Measurements from ENCODE around the gene MISP3. TPM values are rescaled to one million over a fixed set of nuclear protein-coding genes. Genes with fewer than 3 reads are reported as not detected.
A peak's percentile ranks its signal among the peaks of the same experiment; 100 is the strongest.

The MISP3 gene
- total and polyA plus RNA-seq, 2 of the 8 experiments (the other 6 are each of a cell fraction or from before 2014, with no cell fraction given) = 0.74 to 1.4 TPM

DNA sequence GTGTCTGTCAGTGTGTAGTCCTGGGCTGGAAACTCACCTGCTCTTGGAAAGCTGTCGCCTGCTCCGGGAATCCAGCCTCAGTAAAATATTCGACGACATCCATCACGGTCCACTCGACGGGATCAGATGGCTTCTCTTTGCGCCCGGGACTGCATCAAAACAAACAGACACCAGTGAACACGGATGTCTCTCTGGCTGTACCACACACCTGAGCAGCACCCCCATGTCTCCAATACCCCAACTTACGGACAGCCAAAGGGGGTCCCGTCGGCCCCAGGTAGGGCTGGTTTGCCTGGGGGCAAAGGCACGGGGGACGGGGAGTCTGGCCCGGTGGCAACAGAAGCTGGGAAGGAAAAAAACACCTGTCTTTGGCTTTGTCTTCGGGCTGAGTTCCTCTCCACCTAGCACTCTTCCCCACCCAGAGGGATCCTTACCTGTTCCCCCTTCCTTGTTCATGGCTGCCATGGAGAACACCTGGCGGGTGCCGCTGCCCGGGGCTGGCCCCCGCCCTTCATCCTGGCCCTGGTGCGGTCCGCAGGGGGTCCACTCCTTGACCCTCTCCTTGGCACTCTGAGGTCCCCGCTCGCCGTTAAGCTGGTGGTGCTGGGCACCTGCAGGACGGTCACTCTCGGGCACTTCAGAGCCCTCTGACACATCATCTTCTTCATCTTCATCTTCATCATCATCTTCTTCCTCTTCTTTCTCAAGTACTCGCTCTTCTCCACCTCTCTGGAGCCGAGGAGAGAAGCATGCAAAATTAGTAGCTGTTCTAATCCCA lies 16.2 kb downstream of the MISP3 start:
- Histone ChIP-seq H3K9me3 (ENCODE audit: insufficient read depth in 2 of 2, low read depth in 1 of 2, low read length in 1 of 2) (peaks cover 8% of the 10 kb centered on the region in 2 experiments; a peak in 3 of 4 replicates), H3K23ac (ENCODE audit: insufficient read length) (no peak overlapping the region), H2BK20ac (ENCODE audit: low read length) (no peak overlapping the region), H3K36me3 (ENCODE audit: control insufficient read depth in 2 of 4, insufficient read depth in 4 of 4, low read length in 3 of 4) (peaks cover 0 to 13% (median 4%) of the 10 kb centered on the region in 4 experiments; a peak in 3 of 8 replicates), H3K4me1 (replicated peaks in 1 of 4; ENCODE audit: control insufficient read depth in 3 of 4, insufficient read depth in 4 of 4, low read length in 3 of 4) (peaks cover 3 to 5% (median 4%) of the 10 kb centered on the region in 4 experiments), H3K23me2 (ENCODE audit: low read depth, low read length) (peaks cover 11% of the 10 kb centered on the region), H2BK120ac (replicated peaks; ENCODE audit: low read depth, low read length) (no peak overlapping the region), H3K9ac (replicated peaks in 1 of 4; ENCODE audit: extremely low read depth in 1 of 4, low read depth in 3 of 4, low read length in 3 of 4) (no peak overlapping the region), H3K27ac (ENCODE audit: low read depth, low read length) (no peak overlapping the region), H3K79me2 (ENCODE audit: control insufficient read depth in 1 of 2, insufficient read depth in 2 of 2, low read length in 2 of 2) (no peaks in the 10 kb centered on the region), H3K18ac (ENCODE audit: extremely low read depth, low read length) (no peak overlapping the region), H2BK12ac (ENCODE audit: low read depth, low read length) (no peak overlapping the region), H3K4me3 (ENCODE audit: extremely low read depth in 1 of 4, insufficient read depth in 2 of 4, low read depth in 3 of 4, low read length in 4 of 4) (peak overlapping the region; percentile 42 to 78 (median 60)), H2AK5ac (ENCODE audit: low read depth, low read length) (no peak overlapping the region), H3K27me3 (replicated peaks in 1 of 4; ENCODE audit: control insufficient read depth in 3 of 4, extremely low read depth in 1 of 4, insufficient read depth in 3 of 4, low read length in 3 of 4) (peaks cover 0 to 6% (median 2%) of the 10 kb centered on the region in 4 experiments; a peak in 4 of 7 replicates), H4K5ac (ENCODE audit: insufficient read length, low read depth, low read length) (no peak overlapping the region), H2BK5ac (ENCODE audit: low read depth, low read length) (no peak overlapping the region), H3K79me1 (ENCODE audit: low read depth, low read length) (no peaks in the 10 kb centered on the region), H4K91ac (replicated peaks; ENCODE audit: insufficient read length, low read length) (no peak overlapping the region), H3K4ac (replicated peaks; ENCODE audit: insufficient read length, low read depth, low read length) (no peak overlapping the region), H2BK15ac (ENCODE audit: low read length) (no peak overlapping the region), H3K4me2 (ENCODE audit: insufficient read depth in 1 of 2, low read depth in 2 of 2, low read length in 2 of 2) (peak overlapping the region; percentile 65 to 74), H4K8ac (ENCODE audit: extremely low read depth, insufficient read depth, low read length) (no peak overlapping the region; the same call in 1 of the 2 replicates), H4K20me1 (replicated peaks in 1 of 2; ENCODE audit: control insufficient read depth in 1 of 2, insufficient read depth in 2 of 2, low read length in 2 of 2) (peaks cover 4 to 8% of the 10 kb centered on the region in 2 experiments), H2AFZ (ENCODE audit: low read length) (no peak overlapping the region), H3K14ac (ENCODE audit: insufficient read length) (no peak overlapping the region), H3K56ac (replicated peaks; ENCODE audit: insufficient read length, low read depth, low read length) (no peak overlapping the region)
- DNase-seq (ENCODE audit: low read depth in 1 of 2, low spot score in 2 of 2) (no peak), FAIRE-seq (no peak)
- POLR2A ChIA-PET (ENCODE audit: partially characterized antibody) = interaction anchor here (1.0 to 1.1 kb wide), 3 partner anchors 25 to 263 kb away, joined by 3 read pairs; partner anchors contain the start of gene PRKACA
- CTCF ChIA-PET (ENCODE audit: partially characterized antibody) = interaction anchor here (1.0 to 1.8 kb wide), 4 partner anchors 15 to 291 kb away, joined by 4 to 6 read pairs (median 4); partner anchors contain the start of gene MISP3
- WGBS, 2 experiments (ENCODE audit: extremely low coverage in 1 of 2, insufficient coverage in 1 of 2, insufficient read length in 1 of 2, insufficient replicate concordance in 2 of 2, low coverage in 1 of 2, low lambda C conversion rate in 2 of 2, missing lambda C conversion rate in 1 of 2) = 92% methylated on average over 28 of the region's 30 CpGs; no CpG with 5 or more reads in 1 of the 2 experiments
- no peak for TF ChIP-seq SP2 (IDR thresholded peaks at IDR 0.05; ENCODE audit: low read length)
- TF ChIP-seq TEAD4 (IDR thresholded peaks at IDR 0.05; ENCODE audit: low read depth, low read length) = no peak
- no peak for TF ChIP-seq ATF2 (IDR thresholded peaks at IDR 0.05; ENCODE audit: low read length)
- no peak for TF ChIP-seq BACH1 (IDR thresholded peaks at IDR 0.05; ENCODE audit: low read length)
- no peak for TF ChIP-seq CTBP2 (IDR thresholded peaks at IDR 0.05; ENCODE audit: borderline replicate concordance, insufficient read depth, insufficient read length, low read length)
- TF ChIP-seq KDM1A (IDR thresholded peaks at IDR 0.05; ENCODE audit: borderline replicate concordance, low read length) = no peak
- TF ChIP-seq USF2 (IDR thresholded peaks at IDR 0.05; ENCODE audit: low read length) = no peak
- no peak for TF ChIP-seq KDM5A (IDR thresholded peaks at IDR 0.05; ENCODE audit: low read length)
- TF ChIP-seq BCL11A (IDR thresholded peaks at IDR 0.05; ENCODE audit: low read depth in 2 of 2, low read length in 2 of 2) = no peak
